Measurements from ENCODE around the gene PTK7.

The PTK7 gene

GRCh38 chr6:43146709-43147688 lies 70.9 kb downstream of the PTK7 start:
- no peak for DNase-seq

GRCh38 chr6:43147691-43148477 lies 71.8 kb downstream of the PTK7 start:
- DNase-seq = no peak

GRCh38 chr6:43149265-43149664 lies 73.2 kb downstream of the PTK7 start:
- no peak for DNase-seq

- no peak for DNase-seq
Observed at GRCh38 chr6:43150051-43150751, 74.1 kb downstream of the PTK7 start.

GRCh38 chr6:43159599-43159998 lies 83.5 kb downstream of the PTK7 start:
- no peak for DNase-seq

GRCh38 chr6:43163899-43164298 lies 87.8 kb downstream of the PTK7 start:
- DNase-seq = no peak

GRCh38 chr6:43170417-43170930 lies 94.4 kb downstream of the PTK7 start:
- no peak for DNase-seq

GRCh38 chr6:43170931-43171706 lies 95.0 kb downstream of the PTK7 start, which contains the start of gene SRF:
TSS of gene SRF (plus strand) at chr6:43171269. CDS start at chr6:43171657, 388 bp downstream.
- DNase-seq = peak; percentile 91

- no peak for DNase-seq
Observed at GRCh38 chr6:43171707-43172103, 95.6 kb downstream of the PTK7 start.

GRCh38 chr6:43172104-43173007 lies 96.2 kb downstream of the PTK7 start:
- DNase-seq = no peak

- no peak for DNase-seq
Observed at GRCh38 chr6:43173591-43174262, 97.6 kb downstream of the PTK7 start.

- peak; percentile 70 for DNase-seq
Observed at GRCh38 chr6:43174263-43175112, 98.4 kb downstream of the PTK7 start.

- DNase-seq = no peak
Observed at GRCh38 chr6:43175676-43176422, 99.7 kb downstream of the PTK7 start.

GRCh38 chr6:43176423-43176786 lies 100.3 kb downstream of the PTK7 start:
- DNase-seq = no peak

- no peak for DNase-seq
Observed at GRCh38 chr6:43178150-43178549, 102.0 kb downstream of the PTK7 start.

- DNase-seq = no peak
Observed at GRCh38 chr6:43178951-43179830, 103.1 kb downstream of the PTK7 start.

- no peak for DNase-seq
Observed at GRCh38 chr6:43180058-43180457, 103.9 kb downstream of the PTK7 start.

- DNase-seq = no peak
Observed at GRCh38 chr6:43180985-43181384, 104.9 kb downstream of the PTK7 start.
